Fibroblast of skin of back (primary cell): ENCODE results near the gene DHRS1. TPM values are rescaled to one million over a fixed set of nuclear protein-coding genes. Genes with fewer than 3 reads are reported as not detected.
A peak's percentile ranks its signal among the peaks of the same experiment; 100 is the strongest.

Source experiments
- DNase-seq: peaks from one replicate; pipeline ENCODE4 v3.0.0-alpha.2; 2013
- polyA plus RNA-seq, 2 experiments: library from polyadenylated mRNA; unstranded; fragments of 120-200 nt; gene quantifications; one replicate each; pipeline ENCODE4 v1.2.1, GENCODE V29; 2013; ENCODE audit not compliant: insufficient read length in 2 of 2

DHRS1 gene
- 21.0 TPM for polyA plus RNA-seq (2013, experiment 1 of 2; ENCODE audit: insufficient read length)
- 20.0 TPM for polyA plus RNA-seq (2013, experiment 2 of 2; ENCODE audit: insufficient read length)

GRCh38 chr14:24299255-24300191 is at the start of gene DHRS1, which contains the start of gene NOP9:
DHRS1 (minus strand) TSS chr14:24299780; CDS start chr14:24299106, 674 bp downstream.
NOP9 (plus strand) TSS chr14:24299850; CDS start chr14:24299955, 105 bp downstream.
- DNase-seq, result peak; percentile 85

DNA sequence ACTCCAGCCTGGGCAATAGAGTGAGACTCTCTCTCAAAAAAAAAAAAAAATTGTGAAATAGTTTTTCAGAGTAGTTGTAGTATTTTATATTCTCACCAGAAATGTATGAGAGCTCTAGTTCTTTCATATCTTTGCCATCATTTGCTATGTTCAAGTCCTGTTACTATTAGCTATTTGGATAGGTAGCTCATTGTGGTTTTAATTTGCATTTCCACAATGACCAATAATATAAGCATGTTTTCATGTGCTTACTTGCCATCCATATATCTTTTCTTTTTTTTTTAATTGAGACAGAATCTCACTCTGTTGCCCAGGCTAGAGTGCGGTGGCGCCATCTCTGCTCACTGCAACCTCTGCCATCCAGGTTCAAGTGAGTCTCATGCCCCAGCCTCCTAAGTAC is 48.6 kb upstream of the DHRS1 start:
- no peak for DNase-seq

- no peak for DNase-seq
Measured at GRCh38 chr14:24347134-24347533, 47.6 kb upstream of the DHRS1 start.

DNA sequence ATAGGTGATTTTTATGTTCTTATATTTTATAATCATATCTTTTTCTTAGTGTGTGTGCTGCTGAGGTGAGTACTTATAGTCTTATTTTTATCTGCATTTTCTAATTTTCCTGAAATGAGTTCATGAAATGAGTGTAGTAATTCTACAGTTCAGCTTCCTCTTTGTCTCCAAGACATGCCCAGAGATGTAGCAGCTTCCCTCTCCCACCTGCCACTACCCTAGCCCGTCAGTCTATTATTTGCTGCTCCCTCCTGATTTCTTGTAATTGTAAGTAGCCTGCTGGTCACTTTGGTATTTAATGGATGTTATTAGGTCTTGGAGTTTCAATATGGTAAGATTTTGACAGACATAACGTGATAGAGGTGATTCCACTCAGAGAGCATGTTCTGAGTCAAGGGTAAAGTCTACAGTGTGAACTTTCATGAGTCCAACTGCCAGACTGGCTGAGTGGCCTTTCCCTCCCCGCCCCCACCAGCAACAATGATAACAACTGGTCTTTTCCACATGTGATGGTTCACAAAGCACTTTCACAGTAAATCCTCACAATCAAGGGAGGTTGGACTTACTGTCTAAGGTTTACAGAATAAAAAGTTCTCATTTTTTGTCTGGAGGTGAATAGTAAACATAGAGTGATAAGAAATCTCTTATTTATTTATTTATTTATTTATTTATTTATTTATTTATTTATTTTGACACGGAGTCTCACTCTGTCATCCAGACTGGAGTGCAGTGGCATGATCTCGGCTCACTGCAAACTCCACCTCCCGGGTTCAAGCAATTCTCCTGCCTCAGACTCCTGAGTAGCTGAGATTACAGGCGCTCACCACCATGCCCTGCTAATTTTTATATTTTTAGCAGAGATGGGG is 44.4 kb upstream of the DHRS1 start:
- DNase-seq, result no peak

- DNase-seq, result no peak
Measured at GRCh38 chr14:24342889-24343288, 43.3 kb upstream of the DHRS1 start.

GRCh38 chr14:24340606-24341005 is 41.0 kb upstream of the DHRS1 start:
- DNase-seq, result no peak

GRCh38 chr14:24339284-24340151 is 39.9 kb upstream of the DHRS1 start, which contains the start of gene RIPK3:
RIPK3 (minus strand) TSS chr14:24339991; CDS start chr14:24339826, 165 bp downstream.
- DNase-seq, result no peak

GRCh38 chr14:24338843-24339242 is 39.3 kb upstream of the DHRS1 start:
- no peak for DNase-seq

DNA sequence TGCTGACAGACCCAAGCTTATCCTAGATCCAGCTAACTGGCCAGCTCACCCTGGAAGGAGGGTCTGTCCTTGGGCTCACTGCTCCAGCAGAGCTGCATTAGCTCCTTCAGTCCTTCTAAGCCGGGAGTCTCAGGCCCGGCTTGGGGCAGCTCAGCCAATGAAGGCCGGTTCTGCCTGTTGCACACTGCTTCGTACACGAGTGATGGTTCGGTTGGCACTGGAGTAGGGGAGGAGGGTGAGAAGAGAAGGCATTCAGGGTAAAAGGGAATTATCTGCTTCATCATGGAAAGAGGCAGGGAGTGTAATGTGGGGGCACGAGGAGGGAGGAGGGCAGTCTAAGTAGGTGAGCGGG is 38.2 kb upstream of the DHRS1 start:
- no peak for DNase-seq

DNA sequence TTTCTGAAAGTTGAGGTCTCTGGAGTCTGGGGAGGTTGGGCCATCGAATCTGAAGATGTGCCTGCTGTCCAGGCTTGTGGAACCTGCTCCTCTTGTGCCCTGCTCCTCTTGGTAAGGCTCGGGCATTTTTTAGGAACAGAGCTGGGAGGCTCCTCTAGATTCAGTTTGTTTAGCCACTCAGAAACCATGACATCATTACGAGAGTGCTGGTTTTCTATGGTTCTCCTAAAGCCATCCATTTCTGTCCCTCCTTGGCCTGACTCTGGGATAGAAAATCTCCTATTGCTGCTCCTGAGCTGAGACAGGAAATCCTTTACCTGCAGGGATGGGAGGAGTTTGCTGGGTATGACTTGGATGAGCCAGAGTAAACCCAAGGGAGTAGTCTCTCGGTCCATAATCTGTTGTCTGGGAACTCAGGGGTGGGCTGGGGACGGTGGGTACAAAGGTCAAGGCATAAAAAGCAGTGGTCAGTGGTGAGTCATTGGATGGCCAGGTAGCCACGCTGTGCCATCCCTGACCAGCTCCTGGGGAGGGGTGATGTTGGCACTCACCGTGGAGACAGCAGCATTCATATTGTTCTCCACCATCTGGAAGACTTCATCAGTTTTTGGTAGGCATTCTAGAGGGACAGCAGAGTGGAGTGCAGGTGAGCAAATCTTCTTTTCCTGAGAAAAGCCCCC is 37.7 kb upstream of the DHRS1 start:
- DNase-seq, result no peak

DNA sequence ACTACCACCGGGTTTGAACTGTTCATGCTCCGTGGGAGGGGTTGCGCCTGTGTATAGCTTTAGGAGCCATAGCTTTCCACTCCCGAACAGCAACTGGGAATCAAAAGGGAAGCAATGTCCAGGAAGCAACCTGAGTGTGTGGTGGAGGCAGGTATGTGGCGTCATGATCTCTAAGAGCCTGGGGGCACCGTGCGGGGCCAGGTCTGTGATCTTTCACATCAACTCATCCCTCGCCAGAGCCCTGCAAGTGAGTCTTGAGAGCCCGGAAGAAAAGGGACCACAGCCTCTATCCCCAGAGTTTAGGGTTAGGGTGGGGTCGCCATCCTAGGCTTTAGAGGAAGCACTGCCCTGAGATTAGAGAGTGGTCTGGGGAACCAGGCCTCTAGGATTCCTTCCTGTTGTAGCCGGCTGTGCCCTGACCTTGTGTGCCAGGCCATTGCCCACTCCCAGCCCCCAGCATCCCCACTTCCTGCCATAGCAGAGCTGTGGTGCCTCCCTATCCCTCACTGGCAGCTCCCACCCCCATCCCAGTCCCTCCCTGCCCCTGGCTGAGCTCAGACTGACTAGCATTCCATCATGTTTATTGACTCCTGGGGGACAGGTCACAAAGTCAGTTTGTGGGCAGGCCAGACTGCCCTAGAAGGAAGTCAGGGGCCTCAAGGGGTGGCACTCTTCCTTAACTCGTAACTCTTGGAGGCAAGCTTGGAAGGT is 36.0 kb upstream of the DHRS1 start:
- DNase-seq, result peak; percentile 40

GRCh38 chr14:24334431-24335291 is 35.1 kb upstream of the DHRS1 start, which contains the start of gene ADCY4:
ADCY4 (minus strand) TSS chr14:24335071; CDS start chr14:24334652, 419 bp downstream.
- DNase-seq, result no peak

GRCh38 chr14:24332268-24332993 is 32.9 kb upstream of the DHRS1 start:
- peak; percentile 73 for DNase-seq

- DNase-seq, result no peak
Measured at GRCh38 chr14:24331731-24332267, 32.2 kb upstream of the DHRS1 start.

DNA sequence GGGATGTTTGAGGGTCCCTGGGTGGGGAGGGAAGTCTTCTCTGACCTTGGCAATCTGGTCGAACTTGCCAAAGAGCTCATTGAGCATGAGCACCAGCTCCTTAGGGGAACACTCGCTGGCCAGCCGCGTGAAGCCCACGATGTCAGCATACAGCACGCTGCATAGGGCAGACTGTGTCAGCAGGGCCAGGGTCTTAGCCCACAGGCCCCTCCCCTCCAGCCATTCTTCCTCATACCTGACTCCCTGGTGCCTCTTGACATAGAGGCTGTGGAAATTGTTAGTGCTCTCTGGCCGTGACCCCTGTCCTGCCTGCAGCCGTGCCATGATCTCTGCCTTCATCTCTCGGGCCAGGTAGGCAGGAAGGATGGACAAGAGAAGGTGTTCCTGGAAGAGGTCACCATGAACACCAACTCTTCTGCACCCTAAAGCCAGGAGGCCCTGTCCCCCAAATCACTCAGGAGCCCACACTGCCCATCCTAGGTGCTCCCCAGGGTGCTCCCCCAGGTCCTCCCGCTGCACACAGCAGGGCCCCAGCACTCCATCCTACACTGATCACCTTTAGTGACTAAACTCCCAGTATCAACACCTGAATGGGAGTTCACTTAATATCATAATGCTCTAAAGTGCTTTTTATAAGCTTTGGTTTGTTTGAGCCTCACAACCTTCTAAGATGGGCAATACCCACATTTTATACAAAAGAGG is 31.5 kb upstream of the DHRS1 start:
- no peak for DNase-seq

- DNase-seq, result no peak
Measured at GRCh38 chr14:24329736-24330135, 30.2 kb upstream of the DHRS1 start.

DNA sequence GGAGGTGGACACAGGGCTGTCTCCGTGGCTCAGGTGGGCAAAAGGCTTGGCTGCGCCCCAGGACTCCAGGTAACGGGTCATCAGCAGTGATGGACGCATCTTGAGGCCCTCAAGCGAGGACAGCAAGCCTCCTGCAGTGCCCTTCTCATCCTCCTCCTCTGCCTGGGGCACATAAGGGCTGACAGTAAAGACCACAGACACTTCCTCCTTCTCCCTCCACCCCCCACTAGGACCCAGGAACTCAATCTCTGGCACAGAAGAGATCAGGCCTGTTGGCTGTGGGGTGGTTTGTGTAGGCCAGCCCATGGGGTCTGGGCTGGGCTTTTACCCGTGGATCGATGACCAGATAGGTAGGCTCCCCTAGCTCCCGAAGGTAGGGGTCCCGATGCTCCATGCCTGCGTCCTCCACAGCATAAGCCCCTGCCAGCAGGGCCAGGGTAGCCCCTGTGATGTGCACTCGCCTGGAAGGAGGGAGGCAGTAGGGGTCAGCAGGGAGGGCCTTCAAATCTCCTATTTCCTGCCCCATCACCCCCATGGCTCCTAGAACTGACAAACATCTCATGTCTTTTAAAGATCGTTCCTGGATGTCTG is 29.6 kb upstream of the DHRS1 start:
- no peak for DNase-seq

DNA sequence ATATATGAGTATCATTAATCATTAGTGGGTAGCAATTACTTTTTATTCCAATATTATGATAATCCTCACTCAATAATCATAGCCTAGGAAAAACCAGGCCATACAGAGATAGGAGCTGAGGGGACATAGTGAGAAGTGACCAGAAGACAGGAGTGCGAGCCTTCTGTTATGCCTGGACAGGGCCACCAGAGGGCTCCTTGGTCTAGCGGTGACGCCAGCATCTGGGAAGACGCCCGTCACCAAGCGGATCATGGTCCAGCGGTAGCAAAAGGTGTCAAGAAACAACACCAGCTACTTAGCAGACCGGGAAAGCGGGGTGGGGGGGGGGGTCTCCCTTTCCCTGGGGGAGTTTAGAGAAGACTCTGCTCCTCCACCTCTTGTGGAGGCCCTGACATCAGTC is 28.3 kb upstream of the DHRS1 start:
- DNase-seq, result peak; percentile 18
